A204.1 (cell line): Measurements from ENCODE around the gene ANKRD30BL.
"Not testable (repeated sequence)": the region's sequence is repeated elsewhere in the genome, so short reads cannot be mapped to it uniquely, and the experiment has no call there.

Source experiments
- FAIRE-seq: peaks from 2 replicates; lab custom pipeline; 2012; peaks lifted over from hg19 to GRCh38; lab: Jason Lieb, UNC

ANKRD30BL gene

DNA sequence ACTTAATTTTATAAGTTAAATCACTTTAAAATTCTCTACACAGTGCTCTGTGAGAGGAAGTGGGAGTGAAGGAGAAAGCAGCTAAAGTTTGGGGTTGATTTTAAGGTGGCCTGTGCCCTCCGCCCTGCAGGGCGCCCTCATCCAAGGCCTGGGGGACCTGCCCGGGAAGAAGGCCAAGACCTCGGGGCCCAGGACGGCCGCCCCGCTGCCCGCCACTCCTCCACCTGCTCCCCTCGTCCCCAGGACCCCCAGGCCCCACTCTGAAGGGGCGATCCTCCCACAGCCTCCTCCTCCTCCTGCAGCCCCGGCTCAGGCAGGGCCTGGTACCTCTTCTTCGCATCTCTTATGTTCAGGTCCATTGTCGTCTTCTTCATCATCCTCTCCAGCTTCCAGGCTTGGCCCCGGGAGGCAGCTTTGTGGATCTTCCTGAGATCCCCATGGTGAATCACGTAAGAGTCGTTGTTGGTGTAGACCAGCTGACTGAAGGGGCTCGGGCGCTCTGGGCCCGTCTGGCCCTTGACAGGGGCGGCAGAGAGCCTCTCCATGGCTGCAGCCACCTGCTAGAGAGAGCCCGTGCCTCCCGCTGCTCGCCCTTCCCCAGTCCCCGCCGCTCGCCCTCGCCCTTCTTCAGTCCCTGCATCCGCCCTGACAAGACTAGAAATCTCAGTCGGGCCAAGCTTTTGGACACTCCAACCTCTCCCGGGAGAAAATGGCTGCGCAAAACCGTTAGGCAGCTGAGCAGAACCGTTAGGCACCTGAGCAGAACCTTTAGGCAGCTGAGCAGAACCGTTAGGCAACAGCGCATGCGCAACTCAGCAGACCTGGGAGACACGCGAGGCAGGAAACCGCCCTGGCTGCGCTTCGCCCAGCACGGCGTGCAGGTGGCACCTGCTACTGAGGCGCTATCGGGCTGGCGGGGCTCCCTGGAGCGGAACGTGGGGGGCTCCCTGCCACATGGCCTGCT is at the start of gene ANKRD30BL:
Gene ANKRD30BL (minus strand): TSS at position 792 of the 964 bp plus-strand sequence. CDS start 247 bp downstream, at position 545.
- FAIRE-seq: not testable (repeated sequence)

GRCh38 chr2:132202866-132203265 is 41.1 kb upstream of the ANKRD30BL start:
- not testable (repeated sequence) for FAIRE-seq

- not testable (repeated sequence) for FAIRE-seq
These were observed 31.1 kb upstream of the ANKRD30BL start for GRCh38 chr2:132192854-132193253.

GRCh38 chr2:132167100-132167499 is 5.3 kb upstream of the ANKRD30BL start:
- FAIRE-seq: not testable (repeated sequence)

GRCh38 chr2:132162125-132162660 is 441 bp upstream of the ANKRD30BL start:
- not testable (repeated sequence) for FAIRE-seq

- FAIRE-seq: not testable (repeated sequence)
These were observed 15.0 kb downstream of the ANKRD30BL start for GRCh38 chr2:132146774-132147173.
